Measurements from ENCODE around the gene PTPRN.
"Not testable (repeated sequence)": the region's sequence is repeated elsewhere in the genome, so short reads cannot be mapped to it uniquely, and the experiment has no call there.

DNA sequence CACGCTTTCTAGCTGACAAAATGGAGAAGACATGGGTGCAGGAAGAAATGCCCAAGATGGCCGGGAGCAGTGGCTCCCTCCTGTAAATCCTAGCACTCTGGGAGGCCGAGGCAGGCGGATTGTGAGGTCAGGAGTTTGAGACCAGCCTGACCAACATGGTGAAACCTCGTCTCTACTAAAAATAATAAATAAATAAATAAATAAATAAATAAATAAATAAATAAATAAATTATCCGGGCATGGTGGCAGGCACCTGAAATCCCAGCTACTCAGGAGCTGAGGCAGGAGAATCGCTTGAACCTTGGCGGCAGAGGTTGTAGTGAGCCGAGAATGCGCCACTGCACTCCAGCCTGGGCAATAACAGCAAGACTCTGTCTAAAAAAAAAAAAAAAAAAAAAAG, 50.3 kb downstream of the PTPRN start:
- TF ChIP-seq, protein P1, sequence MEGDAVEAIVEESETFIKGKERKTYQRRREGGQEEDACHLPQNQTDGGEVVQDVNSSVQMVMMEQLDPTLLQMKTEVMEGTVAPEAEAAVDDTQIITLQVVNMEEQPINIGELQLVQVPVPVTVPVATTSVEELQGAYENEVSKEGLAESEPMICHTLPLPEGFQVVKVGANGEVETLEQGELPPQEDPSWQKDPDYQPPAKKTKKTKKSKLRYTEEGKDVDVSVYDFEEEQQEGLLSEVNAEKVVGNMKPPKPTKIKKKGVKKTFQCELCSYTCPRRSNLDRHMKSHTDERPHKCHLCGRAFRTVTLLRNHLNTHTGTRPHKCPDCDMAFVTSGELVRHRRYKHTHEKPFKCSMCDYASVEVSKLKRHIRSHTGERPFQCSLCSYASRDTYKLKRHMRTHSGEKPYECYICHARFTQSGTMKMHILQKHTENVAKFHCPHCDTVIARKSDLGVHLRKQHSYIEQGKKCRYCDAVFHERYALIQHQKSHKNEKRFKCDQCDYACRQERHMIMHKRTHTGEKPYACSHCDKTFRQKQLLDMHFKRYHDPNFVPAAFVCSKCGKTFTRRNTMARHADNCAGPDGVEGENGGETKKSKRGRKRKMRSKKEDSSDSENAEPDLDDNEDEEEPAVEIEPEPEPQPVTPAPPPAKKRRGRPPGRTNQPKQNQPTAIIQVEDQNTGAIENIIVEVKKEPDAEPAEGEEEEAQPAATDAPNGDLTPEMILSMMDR (IDR thresholded peaks at IDR 0.05; ENCODE audit: poor library complexity, severe bottlenecking), result not testable (repeated sequence)
- not testable (repeated sequence) for TF ChIP-seq EZH2 (IDR thresholded peaks at IDR 0.05; ENCODE audit: borderline replicate concordance, insufficient read depth, low read length, poor library complexity, severe bottlenecking); SMC3 (conservative IDR thresholded peaks at IDR 0.05; ENCODE audit: poor library complexity); POLR2AphosphoS5 (IDR thresholded peaks at IDR 0.05); RAD21 (conservative IDR thresholded peaks at IDR 0.05); TAF1 (IDR thresholded peaks at IDR 0.05; ENCODE audit: low read depth); EP300 (conservative IDR thresholded peaks at IDR 0.05; ENCODE audit: poor library complexity, severe bottlenecking)
- TF ChIP-seq, protein P2, sequence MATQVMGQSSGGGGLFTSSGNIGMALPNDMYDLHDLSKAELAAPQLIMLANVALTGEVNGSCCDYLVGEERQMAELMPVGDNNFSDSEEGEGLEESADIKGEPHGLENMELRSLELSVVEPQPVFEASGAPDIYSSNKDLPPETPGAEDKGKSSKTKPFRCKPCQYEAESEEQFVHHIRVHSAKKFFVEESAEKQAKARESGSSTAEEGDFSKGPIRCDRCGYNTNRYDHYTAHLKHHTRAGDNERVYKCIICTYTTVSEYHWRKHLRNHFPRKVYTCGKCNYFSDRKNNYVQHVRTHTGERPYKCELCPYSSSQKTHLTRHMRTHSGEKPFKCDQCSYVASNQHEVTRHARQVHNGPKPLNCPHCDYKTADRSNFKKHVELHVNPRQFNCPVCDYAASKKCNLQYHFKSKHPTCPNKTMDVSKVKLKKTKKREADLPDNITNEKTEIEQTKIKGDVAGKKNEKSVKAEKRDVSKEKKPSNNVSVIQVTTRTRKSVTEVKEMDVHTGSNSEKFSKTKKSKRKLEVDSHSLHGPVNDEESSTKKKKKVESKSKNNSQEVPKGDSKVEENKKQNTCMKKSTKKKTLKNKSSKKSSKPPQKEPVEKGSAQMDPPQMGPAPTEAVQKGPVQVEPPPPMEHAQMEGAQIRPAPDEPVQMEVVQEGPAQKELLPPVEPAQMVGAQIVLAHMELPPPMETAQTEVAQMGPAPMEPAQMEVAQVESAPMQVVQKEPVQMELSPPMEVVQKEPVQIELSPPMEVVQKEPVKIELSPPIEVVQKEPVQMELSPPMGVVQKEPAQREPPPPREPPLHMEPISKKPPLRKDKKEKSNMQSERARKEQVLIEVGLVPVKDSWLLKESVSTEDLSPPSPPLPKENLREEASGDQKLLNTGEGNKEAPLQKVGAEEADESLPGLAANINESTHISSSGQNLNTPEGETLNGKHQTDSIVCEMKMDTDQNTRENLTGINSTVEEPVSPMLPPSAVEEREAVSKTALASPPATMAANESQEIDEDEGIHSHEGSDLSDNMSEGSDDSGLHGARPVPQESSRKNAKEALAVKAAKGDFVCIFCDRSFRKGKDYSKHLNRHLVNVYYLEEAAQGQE (IDR thresholded peaks at IDR 0.05; ENCODE audit: borderline replicate concordance), result not testable (repeated sequence)
